Tongue (tissue), 2 donors: Measurements from ENCODE around the gene TNFSF4. TPM values are rescaled to one million over a fixed set of nuclear protein-coding genes. Genes with fewer than 3 reads are reported as not detected.
"Not testable (repeated sequence)": the region's sequence is repeated elsewhere in the genome, so short reads cannot be mapped to it uniquely, and the experiment has no call there.

Source experiments
- DNase-seq: peaks from one replicate; pipeline ENCODE4 v3.0.0-alpha.2; 2015
- total RNA-seq: library from RNA; depleted of rRNA; stranded (reverse); fragments of >200 nt; gene quantifications from one replicate; pipeline ENCODE4 v1.2.3, GENCODE V29; 2014

TNFSF4 gene, protein sequence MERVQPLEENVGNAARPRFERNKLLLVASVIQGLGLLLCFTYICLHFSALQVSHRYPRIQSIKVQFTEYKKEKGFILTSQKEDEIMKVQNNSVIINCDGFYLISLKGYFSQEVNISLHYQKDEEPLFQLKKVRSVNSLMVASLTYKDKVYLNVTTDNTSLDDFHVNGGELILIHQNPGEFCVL
- 1.9 TPM for total RNA-seq

DNA sequence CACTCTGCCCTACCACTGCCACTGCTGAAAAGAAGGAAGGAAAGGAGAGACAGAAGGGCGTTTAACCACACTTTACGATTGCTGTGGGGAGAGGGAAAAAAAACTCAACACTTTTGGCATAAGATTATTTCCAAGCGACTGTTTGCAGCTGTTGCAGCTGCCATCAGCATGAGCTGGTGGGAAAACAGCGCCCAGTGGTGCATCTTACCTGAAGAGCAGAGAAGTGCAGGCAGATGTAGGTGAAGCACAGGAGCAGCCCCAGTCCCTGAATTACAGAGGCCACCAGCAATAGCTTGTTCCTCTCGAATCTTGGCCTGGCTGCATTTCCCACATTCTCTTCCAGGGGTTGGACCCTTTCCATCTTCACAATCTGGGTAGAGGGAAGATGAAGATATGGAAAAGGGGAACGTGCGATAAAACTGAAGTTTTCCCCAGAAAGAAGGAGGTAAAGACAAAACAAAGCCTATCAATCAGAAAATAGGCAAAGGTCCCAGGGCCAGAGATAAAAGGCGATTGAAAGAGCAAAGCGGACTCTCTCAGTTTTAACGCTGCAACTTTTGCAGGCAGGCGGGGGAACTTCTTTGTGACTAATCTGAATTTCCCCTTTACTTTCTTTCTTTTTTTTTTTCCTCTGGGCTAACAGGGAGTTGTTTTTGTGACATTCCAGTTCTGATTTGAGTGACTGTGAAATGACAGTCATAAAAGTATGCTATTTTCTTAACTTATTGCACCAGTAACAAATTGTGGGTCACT, at the start of gene TNFSF4:
Gene TNFSF4, minus strand, starts transcription at position 516 of the 753 bp plus-strand sequence. Its CDS starts 155 bp downstream, at position 361.
- peak; percentile 48 for DNase-seq

GRCh38 chr1:173255214-173255813, 48.2 kb upstream of the TNFSF4 start:
- peak; percentile 38 for DNase-seq

DNA sequence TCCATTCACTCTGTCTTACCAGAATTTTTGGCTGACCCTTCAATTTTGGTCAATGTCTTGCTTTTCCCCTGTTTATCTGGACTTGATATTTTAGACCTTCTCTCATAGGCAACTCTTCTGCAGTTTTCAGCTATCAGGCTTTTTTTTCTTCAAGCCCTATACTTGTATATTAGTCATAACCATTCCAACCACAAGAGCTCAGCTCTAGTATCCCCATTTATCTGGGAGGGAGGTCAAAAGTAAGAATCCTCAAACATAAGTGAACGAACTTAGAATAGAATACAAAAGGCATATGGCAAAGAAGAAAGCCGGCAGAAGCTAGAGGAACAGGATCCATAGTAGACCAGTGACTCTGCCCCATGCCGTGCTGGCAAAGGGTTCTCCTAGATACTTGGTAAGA, 45.9 kb upstream of the TNFSF4 start:
- DNase-seq, result no peak

- peak; percentile 13 for DNase-seq
Observed at GRCh38 chr1:173249349-173249748, 42.2 kb upstream of the TNFSF4 start.

DNA sequence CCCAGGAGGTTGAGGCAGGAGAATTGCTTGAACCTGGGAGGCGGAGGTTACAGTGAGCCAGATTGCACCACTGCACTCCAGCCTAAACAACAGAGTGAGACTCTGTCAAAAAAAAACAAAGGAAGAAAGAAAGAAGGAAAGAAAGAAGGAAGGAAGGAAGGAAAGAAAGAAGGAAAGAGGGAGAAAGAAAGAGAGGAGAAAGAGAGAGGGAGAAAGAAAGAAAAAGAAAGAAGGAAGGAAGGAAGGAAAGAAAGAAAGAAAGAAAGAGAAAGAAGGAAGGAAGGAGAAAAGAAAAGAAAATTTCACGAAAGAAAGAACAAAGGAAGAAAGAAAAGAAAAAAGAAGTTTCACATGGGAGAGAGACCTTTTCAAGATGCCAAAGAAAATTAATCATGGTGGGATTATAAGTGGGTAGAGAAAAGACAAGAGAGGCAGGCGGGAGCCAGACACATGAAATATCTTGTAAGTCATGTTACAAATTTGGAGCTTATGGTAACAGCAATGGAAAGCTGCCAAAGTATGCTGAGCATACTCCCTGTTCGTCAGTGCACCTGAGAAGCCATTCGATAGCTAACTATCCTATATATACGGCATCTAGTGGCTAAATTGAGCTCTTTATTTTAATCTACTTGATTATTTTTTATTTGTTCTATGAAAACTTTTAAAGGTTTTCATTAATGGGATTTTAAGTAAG, 41.3 kb upstream of the TNFSF4 start:
- DNase-seq, result no peak

DNA sequence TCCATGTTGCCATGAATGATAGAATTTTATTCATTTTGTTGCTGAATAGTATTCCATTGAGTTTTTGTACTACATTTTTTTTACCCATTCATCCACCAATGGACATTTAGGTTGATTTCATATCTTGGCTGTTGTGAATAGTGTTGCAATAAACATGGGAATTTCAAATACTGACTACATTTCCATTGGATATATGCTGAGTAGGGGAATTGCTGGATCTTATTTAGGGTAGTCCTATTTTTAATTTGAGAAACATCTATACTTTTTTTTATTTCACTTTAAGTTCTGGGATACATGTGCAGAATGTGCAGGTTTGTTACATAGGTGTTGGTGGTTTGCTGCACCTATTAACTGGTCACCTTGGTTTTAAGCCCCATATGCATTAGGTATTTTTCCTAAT, 38.8 kb upstream of the TNFSF4 start:
- no peak for DNase-seq

DNA sequence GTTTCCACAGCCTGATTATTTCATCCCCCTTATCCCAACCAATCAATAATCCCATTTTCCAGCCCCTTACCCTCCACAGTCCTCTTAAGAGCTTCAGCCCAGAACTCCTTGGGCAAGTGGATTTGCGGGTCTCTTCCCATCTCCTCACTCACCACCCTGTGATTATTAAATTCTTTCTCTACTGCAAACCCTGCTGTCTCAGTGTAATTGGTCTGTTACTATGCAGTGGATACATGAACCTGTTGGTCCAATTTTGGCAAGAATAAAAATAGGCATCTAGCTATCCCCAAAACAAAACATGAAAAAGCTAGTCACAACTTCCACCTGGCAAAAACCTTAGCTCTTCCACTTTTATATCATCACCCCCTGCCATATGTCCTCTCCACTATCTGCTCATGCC, 36.2 kb upstream of the TNFSF4 start:
- no peak for DNase-seq

GRCh38 chr1:173241528-173242347, 34.6 kb upstream of the TNFSF4 start:
- no peak for DNase-seq

- DNase-seq, result no peak
Observed at GRCh38 chr1:173240609-173241008, 33.5 kb upstream of the TNFSF4 start.

DNA sequence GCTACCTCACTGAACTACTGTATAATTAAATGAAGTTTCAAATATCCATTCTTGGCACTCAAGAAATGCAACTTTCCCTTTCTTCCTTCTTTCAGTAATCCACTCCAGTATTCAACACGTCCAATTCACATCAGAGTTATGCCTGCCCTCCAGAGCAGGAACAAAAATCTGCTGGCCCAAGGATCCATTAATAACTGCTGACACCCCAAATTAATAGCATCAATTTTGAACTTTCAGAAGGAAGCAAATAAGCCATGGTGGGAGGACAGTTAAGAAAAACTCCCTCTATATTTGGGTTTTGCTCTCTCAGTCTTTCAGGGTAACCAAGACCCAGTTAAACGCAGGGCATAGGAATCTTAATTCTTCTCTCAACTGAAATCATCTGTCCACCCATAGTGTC, 31.9 kb upstream of the TNFSF4 start:
- DNase-seq, result no peak

GRCh38 chr1:173234899-173235298, 27.8 kb upstream of the TNFSF4 start:
- DNase-seq, result no peak

DNA sequence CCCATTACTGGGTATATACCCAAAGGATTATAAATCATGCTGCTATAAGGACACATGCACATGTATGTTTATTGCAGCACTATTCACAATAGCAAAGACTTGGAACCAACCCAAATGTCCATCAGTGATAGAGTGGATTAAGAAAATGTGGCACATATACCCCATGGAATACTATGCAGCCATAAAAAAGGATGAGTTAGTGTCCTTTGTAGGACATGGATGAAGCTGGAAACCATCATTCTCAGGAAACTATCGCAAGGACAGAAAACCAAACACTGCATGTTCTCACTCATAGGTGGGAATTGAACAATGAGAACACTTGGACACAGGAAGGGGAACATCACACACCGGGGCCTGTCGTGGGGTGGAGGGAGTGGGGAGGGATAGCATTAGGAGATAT, 27.3 kb upstream of the TNFSF4 start:
- DNase-seq, result not testable (repeated sequence)

GRCh38 chr1:173229031-173229430, 21.9 kb upstream of the TNFSF4 start:
- DNase-seq, result not testable (repeated sequence)

DNA sequence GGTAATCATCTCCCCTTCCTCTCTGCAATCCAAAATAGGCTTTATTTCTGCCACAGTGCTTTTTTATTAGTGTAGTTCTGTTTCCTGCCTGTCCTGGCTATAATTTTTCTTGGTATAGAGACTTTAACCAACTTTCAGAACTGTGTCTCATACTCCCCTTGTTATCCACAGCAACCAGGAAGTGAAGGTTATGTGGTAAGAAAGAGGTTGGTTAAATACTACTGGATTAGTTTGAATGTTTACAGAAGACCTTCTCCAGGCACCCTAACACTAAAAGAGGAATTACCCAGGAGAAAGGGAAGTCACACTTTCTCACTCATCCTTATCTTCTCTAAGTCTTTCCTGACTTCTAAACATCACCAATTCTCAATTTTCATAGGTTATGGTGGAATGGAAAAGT, 17.8 kb upstream of the TNFSF4 start:
- DNase-seq, result no peak

DNA sequence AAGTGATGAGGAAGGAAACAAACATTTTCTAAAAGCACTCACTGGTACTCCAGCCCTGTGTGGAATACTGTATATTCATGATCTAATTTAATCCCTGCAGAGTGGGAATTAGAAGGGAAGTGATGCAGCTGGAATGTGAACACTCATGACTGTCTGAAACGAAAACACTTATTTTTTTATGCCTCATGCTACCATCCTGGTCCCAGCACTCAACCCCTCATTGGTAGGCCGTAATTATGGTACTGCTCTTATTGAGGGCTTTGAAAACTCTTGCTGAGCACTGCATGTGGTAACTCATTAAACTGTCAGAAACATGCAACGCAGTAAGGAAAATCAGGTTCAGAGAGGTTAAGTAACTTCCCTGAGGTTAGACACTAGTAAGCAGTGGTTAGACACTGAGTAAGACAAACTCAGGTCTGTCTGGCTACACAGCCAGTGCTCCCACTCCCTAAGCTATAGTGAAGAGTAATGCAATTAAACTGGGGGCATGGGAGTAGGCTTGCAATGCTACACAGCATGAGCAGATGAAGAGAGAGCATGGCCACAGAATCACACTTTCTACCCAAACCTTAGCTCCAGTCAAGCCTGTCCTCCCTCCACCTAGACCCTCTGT, 17.3 kb upstream of the TNFSF4 start:
- no peak for DNase-seq

DNA sequence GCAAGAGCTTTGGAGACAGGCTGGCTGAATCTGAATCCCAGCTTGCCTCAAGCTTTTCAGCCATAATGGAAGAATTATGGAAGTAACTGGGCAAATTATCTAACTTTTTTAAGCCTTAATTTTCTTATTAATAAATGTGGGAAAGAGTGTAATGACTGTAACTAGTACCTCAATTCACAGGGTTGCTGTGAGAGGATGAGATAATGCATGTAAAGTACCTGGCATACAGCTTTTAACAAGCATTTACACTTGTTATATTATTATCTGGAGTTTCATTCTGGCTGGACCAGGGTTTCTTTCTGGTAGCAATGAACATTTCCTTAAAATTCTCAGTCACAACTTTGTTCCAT, 15.9 kb upstream of the TNFSF4 start:
- no peak for DNase-seq

DNA sequence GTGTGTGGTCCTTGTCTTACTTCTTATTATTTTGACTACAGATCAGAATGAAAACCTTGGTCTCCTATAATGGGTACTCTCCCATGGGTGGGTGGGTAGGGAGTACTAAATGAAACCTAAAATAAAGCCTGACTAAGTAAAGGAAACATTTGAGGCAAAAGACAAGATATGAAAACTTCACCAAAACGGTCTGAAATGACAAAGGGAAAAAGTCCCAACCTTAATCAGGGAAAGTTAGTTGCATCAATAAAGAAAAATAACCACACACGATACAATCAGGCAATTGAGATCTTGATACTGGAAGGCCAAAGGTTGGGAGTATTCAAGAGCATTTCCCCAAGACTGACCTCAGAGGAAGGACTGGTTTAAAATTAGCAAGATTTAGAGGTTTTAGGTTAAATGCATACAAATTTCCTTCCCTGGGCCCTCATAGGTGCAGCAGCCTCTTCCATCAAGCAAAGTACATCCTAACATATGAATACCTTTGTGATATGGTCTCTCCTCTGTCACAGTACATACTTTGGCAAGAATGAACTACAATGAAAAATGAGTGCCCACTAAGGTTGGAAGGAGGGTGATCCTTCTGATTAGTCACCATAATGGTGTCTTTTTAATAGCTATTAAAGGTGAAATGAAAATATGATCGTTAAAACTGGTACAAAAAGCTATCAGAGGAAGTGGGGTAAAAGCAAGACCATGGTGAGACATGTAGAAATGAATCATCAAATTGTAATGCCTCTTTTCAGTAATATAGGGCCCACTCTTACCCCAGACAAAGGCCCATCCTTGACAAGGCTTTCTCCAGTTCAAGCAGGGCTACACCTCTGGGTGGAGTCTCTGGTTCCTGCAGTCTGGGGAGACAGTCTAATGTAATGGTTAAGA, 15.3 kb upstream of the TNFSF4 start:
- DNase-seq, result no peak

- no peak for DNase-seq
Observed at GRCh38 chr1:173220157-173220556, 13.0 kb upstream of the TNFSF4 start.

DNA sequence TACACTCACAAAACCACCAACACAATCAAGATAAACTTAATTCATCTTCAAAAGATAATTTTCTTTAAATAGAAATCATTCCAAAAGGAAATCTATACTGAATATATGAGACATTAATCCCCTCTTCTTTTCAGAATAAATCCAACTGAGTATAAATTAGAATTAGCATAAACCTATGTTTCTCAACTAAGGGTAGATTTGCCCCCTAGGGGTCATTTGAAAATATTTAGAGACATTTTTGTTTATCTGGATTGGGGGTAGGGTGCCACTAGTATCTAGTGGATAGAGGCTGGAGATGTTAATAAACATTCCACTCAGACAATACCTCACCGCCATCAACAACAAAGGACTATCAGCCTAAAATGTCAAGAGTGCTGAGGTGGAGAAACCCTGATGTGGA, 6.5 kb upstream of the TNFSF4 start:
- no peak for DNase-seq

GRCh38 chr1:173212952-173213491, 5.9 kb upstream of the TNFSF4 start:
- DNase-seq, result no peak
